ENCODE data around the gene PPP1R1A. TPM values are rescaled to one million over a fixed set of nuclear protein-coding genes. Genes with fewer than 3 reads are reported as not detected.

Gene PPP1R1A
- total and polyA plus RNA-seq, 9 of the 15 experiments (the other 6 are each of a cell fraction or from before 2014, with no cell fraction given): not detected

GRCh38 chr12:54593725-54594124 is 5.3 kb upstream of the PPP1R1A start (continued):
- no peak for TF ChIP-seq ATF2 (CRISPR knock-in tag; IDR thresholded peaks at IDR 0.05)
- TF ChIP-seq ZNF408 (CRISPR knock-in tag; IDR thresholded peaks at IDR 0.05; ENCODE audit: low read depth): no peak
- TF ChIP-seq RBM22 (IDR thresholded peaks at IDR 0.05; ENCODE audit: low read depth, low read length, poor library complexity, severe bottlenecking): no peak
- TF ChIP-seq NCOA4 (IDR thresholded peaks at IDR 0.05; ENCODE audit: partially characterized antibody): no peak

GRCh38 chr12:54593135-54593534 is 4.7 kb upstream of the PPP1R1A start:
- Histone ChIP-seq H3K9me1 (ENCODE audit: control insufficient read depth, insufficient read depth, low read length) (no peaks in the 10 kb centered on the region), H3K4me3 (no peak overlapping the region), H3K4me1 (replicated peaks in 1 of 2; ENCODE audit: control insufficient read depth in 2 of 2, insufficient read depth in 2 of 2, low read length in 2 of 2) (peaks cover 0 to 6% of the 10 kb centered on the region in 2 experiments; a peak in 1 of 5 replicates), H3K79me2 (ENCODE audit: control insufficient read depth, insufficient read depth, low read length) (no peaks in the 10 kb centered on the region), H3K9me3 (replicated peaks; ENCODE audit: control insufficient read depth, insufficient read depth, low read depth, low read length) (no peaks in the 10 kb centered on the region), H2AFZ (ENCODE audit: low read depth, low read length) (no peak overlapping the region), H3K9ac (ENCODE audit: insufficient read depth in 1 of 2, low read depth in 2 of 2, low read length in 2 of 2) (no peak overlapping the region), H3K4me2 (ENCODE audit: insufficient read depth, low read length) (no peak overlapping the region), H4K20me1 (replicated peaks; ENCODE audit: control insufficient read depth, insufficient read depth, low read length) (peaks cover 3% of the 10 kb centered on the region; the same call in 1 of the 2 replicates), H3K27ac (ENCODE audit: extremely low read depth, low read depth, low read length) (no peak overlapping the region), H3K27me3 (ENCODE audit: control insufficient read depth in 2 of 2, insufficient read depth in 2 of 2, low read length in 2 of 2) (peaks cover 24 to 61% of the 10 kb centered on the region in 2 experiments), H3K36me3 (ENCODE audit: control insufficient read depth, insufficient read depth, low read length) (no peaks in the 10 kb centered on the region)
- ChIA-PET CTCF (ENCODE audit: low intra/inter-chr PET ratio) (no interaction called here), POLR2A (interaction anchor here (1.0 kb wide), 1 partner anchor 13 kb away, joined by 3 read pairs; no protein-coding TSS in a partner anchor)
- ATAC-seq: no peak
- BruUV-seq (replicated peaks): no TSS peak
- no peak for FAIRE-seq
- in situ Hi-C loops (cut with MboI) (no loop called here), intact Hi-C loops (cut with micrococcal nuclease) (no loop called here)
- WGBS (ENCODE audit: insufficient coverage, low coverage, missing lambda C conversion rate): 0% methylated on average over 4 of the region's 4 CpGs
- DNase-seq (ENCODE audit: extremely low read depth in 1 of 4, low spot score in 3 of 4): no peak
- TF ChIP-seq ZBTB11 (CRISPR knock-in tag; IDR thresholded peaks at IDR 0.05) (no peak), STAT6 (CRISPR knock-in tag; IDR thresholded peaks at IDR 0.05) (no peak), RBFOX2 (IDR thresholded peaks at IDR 0.05; ENCODE audit: low read depth, low read length) (no peak), YY1 (IDR thresholded peaks at IDR 0.05; ENCODE audit: borderline replicate concordance in 1 of 3, control insufficient read depth in 1 of 3, extremely low read depth in 1 of 3, insufficient read depth in 3 of 3, insufficient read length in 1 of 3, insufficient replicate concordance in 2 of 3, low read depth in 1 of 3, low read length in 2 of 3) (no peak), ATF2 (CRISPR knock-in tag; IDR thresholded peaks at IDR 0.05) (no peak), NFE2 (IDR thresholded peaks at IDR 0.05; ENCODE audit: low read depth) (no peak), NR2F6 (CRISPR knock-in tag; IDR thresholded peaks at IDR 0.05) (no peak)
